Mucosa of descending colon (tissue), 3 donors: ENCODE data around the gene LMTK2. TPM values are rescaled to one million over a fixed set of nuclear protein-coding genes. Genes with fewer than 3 reads are reported as not detected.

ENCODE experiments used
- ATAC-seq: fragments of 200-7000 bp; cut with Tn5 transposase; one replicate; pipeline ENCODE4 v1.9.1; 2020; ENCODE audit warnings: mild to moderate bottlenecking, moderate library complexity
- DNase-seq, 3 donors: peaks; one replicate each; pipeline ENCODE4 v3.0.0-alpha.2; 2020
- H3K36me3 ChIP-seq: fragments of 200-600 bp; one replicate; pipeline ENCODE4 v1.8.0; 2021; ENCODE audit warnings: low read depth, mild to moderate bottlenecking
- H3K4me1 ChIP-seq: fragments of 200-600 bp; one replicate; pipeline ENCODE4 v1.8.0; 2021; ENCODE audit warnings: low read depth, mild to moderate bottlenecking
- H3K4me3 ChIP-seq: fragments of 200-600 bp; one replicate; pipeline ENCODE4 v1.8.0; 2021; ENCODE audit warnings: mild to moderate bottlenecking
- H3K9me3 ChIP-seq: fragments of 200-600 bp; one replicate; pipeline ENCODE4 v1.8.0; 2021; ENCODE audit warnings: mild to moderate bottlenecking
- CTCF ChIP-seq: fragments of 200-600 bp; IDR thresholded peaks from one replicate; pipeline ENCODE4 v1.8.0; 2022; ENCODE audit warnings: antibody characterized with exemption, mild to moderate bottlenecking
- intact Hi-C, 2 donors: fragments of 100-400 bp; cut with DNase I in 1 of 2; cut with micrococcal nuclease in 1 of 2; formaldehyde crosslinking; loops; one replicate each; pipeline versions ENCODE4 v1.11.0 to v1.11.1; 2022; cut with DNase I, micrococcal nuclease
- total RNA-seq, 3 donors: library from RNA; stranded (reverse); fragmentation: NEBNext Ultra II Directional in 2 of 3; extraction: Animal tissue kit (Norgen Biotek cat#: 25700) in 2 of 3; gene quantifications; one replicate each; pipeline versions ENCODE4 v1.2.1 to v1.2.4, GENCODE V29; 2021 to 2023
- donor health status: DM: no; HTN: no; CAD: no; lungs with moderate emphysema.
- donor health status: DM: no; HTN: no; CAD: no.
- donor health status: DM: no; HTN: yes; CAD: no.

Gene LMTK2
- total RNA-seq, 3 donors from 2014 or later: 48.6 to 70.2 (median 52.9) TPM

GRCh38 chr7:98251231-98251600 lies 144.6 kb downstream of the LMTK2 start:
- TF ChIP-seq CTCF: no peak
- no peak for DNase-seq
- intact Hi-C loops: no loop called here
- Histone ChIP-seq H3K9me3 (no peaks in the 10 kb centered on the region), H3K4me1 (peaks cover 32% of the 10 kb centered on the region), H3K36me3 (no peaks in the 10 kb centered on the region), H3K4me3 (no peak overlapping the region)
- ATAC-seq: peak; percentile 59

GRCh38 chr7:98251601-98252424 lies 145.2 kb downstream of the LMTK2 start, which contains the start of gene TECPR1:
TECPR1 (minus strand) TSS chr7:98252232; CDS start chr7:98246146, 6,086 bp downstream.
- no peak for TF ChIP-seq CTCF
- Histone ChIP-seq H3K4me1 (peaks cover 32% of the 10 kb centered on the region), H3K4me3 (peak within 1 kb of the TSS; percentile 75), H3K9me3 (no peaks in the 10 kb centered on the region), H3K36me3 (no peaks in the 10 kb centered on the region)
- ATAC-seq: peak; percentile 95
- peak; percentile 96 to 98 (median 98) for DNase-seq
- intact Hi-C loops: no loop called here

DNA sequence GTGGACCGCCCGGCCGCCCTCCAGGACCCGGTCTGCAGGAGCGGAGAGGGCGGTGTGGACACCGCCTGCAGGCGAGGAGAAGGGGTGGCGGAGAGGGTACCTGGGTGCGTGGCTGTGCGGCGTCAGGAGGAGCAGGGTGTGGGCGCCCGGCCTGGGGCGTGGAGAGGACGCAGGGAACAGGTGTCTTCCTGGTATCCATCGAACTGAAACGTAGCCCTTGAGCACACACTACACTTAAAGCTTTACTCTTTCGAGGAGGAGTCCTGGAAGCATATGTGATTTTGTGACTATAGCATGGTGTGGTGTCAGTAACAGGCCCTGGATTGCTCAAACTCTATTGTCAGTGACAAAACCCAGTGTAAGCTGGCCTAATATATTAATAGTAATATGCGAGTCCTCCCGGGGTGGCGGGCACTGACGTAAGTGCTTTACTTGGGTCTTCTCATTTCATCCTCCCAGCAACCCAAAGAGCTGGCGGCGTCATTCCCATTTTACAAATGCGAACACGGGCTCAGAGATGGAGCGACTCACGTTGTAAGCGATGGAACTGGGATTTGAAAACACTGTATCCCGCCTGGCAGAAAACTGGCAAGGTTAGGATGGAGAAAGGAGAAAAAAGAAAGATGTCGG lies 145.9 kb downstream of the LMTK2 start:
- intact Hi-C loops: no loop called here
- peak in 2 of 3 donors; percentile 30 to 55 for DNase-seq
- H3K9me3 ChIP-seq: no peaks in the 10 kb centered on the region

GRCh38 chr7:98254516-98254915 lies 147.9 kb downstream of the LMTK2 start:
- Histone ChIP-seq H3K4me3 (no peak overlapping the region), H3K36me3 (no peaks in the 10 kb centered on the region), H3K4me1 (peaks cover 26% of the 10 kb centered on the region), H3K9me3 (no peaks in the 10 kb centered on the region)
- DNase-seq (no peak), ATAC-seq (no peak)
- no peak for TF ChIP-seq CTCF
- intact Hi-C loops: no loop called here

More for the DNA sequence above, 145.9 kb downstream of the LMTK2 start:
- Histone ChIP-seq H3K4me3 (peak overlapping the region; percentile 75), H3K4me1 (peaks cover 32% of the 10 kb centered on the region), H3K36me3 (no peaks in the 10 kb centered on the region)
- no peak for TF ChIP-seq CTCF
- peak; percentile 56 for ATAC-seq

GRCh38 chr7:98254951-98255610 lies 148.4 kb downstream of the LMTK2 start:
- Histone ChIP-seq H3K9me3 (no peaks in the 10 kb centered on the region), H3K4me1 (peaks cover 23% of the 10 kb centered on the region), H3K4me3 (no peak overlapping the region), H3K36me3 (no peaks in the 10 kb centered on the region)
- no peak for TF ChIP-seq CTCF
- intact Hi-C loops: no loop called here
- DNase-seq: no peak
- ATAC-seq: no peak
